ENCODE results near the gene ZNF385C. TPM values are rescaled to one million over a fixed set of nuclear protein-coding genes. Genes with fewer than 3 reads are reported as not detected.

The ZNF385C gene
- total and polyA plus RNA-seq, 2 of the 13 experiments (the other 11 are each of a cell fraction or from before 2014, with no cell fraction given): 2.3 to 6.1 TPM

DNA sequence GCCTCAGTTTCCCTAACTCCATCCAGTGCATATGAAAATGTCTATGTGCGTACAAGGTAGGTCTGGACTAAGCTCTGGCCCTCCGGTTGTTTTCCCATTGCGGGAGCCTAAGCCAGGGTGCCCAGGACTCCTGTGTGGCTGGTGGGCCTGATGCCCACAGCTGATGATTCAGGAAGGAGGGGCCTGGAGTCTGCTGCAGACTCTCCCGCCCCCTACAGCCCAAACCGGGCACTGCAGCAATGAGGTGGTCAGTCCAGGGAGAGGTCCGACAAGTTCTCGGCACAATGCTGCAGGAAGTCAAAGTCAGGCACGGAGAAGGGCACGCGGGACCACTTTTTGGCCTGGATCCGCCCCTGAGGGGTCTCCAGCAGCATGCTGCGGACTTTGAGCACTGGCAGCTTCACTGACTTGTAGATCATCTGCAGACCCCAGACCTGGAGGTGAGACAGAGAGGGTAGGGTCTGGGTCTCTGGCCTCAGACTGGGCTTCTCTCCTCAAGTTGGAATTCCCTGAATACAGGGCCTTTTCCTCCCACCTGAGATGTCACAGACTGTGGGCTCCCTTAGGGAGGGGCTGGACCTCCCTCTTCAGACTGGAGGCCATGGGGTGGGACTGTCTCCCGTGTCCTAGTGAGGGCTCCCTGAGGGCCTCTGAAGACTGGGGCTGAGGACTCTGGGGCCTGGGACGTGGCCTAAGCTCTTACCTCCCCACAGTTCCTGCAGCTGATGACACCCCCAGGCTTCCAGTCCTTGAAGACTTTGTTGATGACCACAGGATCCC is 3.4 kb upstream of the ZNF385C start (continued):
- TF ChIP-seq, protein P1, sequence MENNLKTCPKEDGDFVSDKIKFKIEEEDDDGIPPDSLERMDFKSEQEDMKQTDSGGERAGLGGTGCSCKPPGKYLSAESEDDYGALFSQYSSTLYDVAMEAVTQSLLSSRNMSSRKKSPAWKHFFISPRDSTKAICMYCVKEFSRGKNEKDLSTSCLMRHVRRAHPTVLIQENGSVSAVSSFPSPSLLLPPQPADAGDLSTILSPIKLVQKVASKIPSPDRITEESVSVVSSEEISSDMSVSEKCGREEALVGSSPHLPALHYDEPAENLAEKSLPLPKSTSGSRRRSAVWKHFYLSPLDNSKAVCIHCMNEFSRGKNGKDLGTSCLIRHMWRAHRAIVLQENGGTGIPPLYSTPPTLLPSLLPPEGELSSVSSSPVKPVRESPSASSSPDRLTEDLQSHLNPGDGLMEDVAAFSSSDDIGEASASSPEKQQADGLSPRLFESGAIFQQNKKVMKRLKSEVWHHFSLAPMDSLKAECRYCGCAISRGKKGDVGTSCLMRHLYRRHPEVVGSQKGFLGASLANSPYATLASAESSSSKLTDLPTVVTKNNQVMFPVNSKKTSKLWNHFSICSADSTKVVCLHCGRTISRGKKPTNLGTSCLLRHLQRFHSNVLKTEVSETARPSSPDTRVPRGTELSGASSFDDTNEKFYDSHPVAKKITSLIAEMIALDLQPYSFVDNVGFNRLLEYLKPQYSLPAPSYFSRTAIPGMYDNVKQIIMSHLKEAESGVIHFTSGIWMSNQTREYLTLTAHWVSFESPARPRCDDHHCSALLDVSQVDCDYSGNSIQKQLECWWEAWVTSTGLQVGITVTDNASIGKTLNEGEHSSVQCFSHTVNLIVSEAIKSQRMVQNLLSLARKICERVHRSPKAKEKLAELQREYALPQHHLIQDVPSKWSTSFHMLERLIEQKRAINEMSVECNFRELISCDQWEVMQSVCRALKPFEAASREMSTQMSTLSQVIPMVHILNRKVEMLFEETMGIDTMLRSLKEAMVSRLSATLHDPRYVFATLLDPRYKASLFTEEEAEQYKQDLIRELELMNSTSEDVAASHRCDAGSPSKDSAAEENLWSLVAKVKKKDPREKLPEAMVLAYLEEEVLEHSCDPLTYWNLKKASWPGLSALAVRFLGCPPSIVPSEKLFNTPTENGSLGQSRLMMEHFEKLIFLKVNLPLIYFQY (CRISPR knock-in tag; IDR thresholded peaks at IDR 0.05; ENCODE audit: borderline replicate concordance): no peak
- TF ChIP-seq SMAD9 (CRISPR knock-in tag; IDR thresholded peaks at IDR 0.05) (no peak), SETDB1 (CRISPR knock-in tag; IDR thresholded peaks at IDR 0.05; ENCODE audit: borderline replicate concordance) (no peak), SRSF1 (optimal IDR thresholded peaks at IDR 0.05; ENCODE audit: low read depth, low read length) (no peak), RCOR2 (CRISPR knock-in tag; IDR thresholded peaks at IDR 0.05) (0 out of 2 replicates have a peak, but pooled peaks have one; percentile 28), ZNF839 (CRISPR knock-in tag; IDR thresholded peaks at IDR 0.05; ENCODE audit: borderline replicate concordance) (no peak), GATAD2A (CRISPR knock-in tag; IDR thresholded peaks at IDR 0.05) (peak; percentile 57), PITX1 (CRISPR knock-in tag; IDR thresholded peaks at IDR 0.05) (0 out of 2 replicates have a peak, but pooled peaks have one; percentile 20), NRL (CRISPR knock-in tag; IDR thresholded peaks at IDR 0.05; ENCODE audit: borderline replicate concordance) (peak; percentile 51; the same call in 1 of the 2 replicates), MAX (IDR thresholded peaks at IDR 0.05) (peak; percentile 18; the same call in 1 of the 2 replicates), PLRG1 (conservative IDR thresholded peaks at IDR 0.05) (no peak), ZSCAN21 (CRISPR knock-in tag; IDR thresholded peaks at IDR 0.05; ENCODE audit: borderline replicate concordance) (peak; percentile 55; the same call in 1 of the 2 replicates), PRDM4 (CRISPR knock-in tag; IDR thresholded peaks at IDR 0.05; ENCODE audit: borderline replicate concordance) (no peak), NR2F1 (CRISPR knock-in tag; IDR thresholded peaks at IDR 0.05) (no peak), ZNF276 (CRISPR knock-in tag; IDR thresholded peaks at IDR 0.05; ENCODE audit: low read depth) (no peak), SMC3 (IDR thresholded peaks at IDR 0.05; ENCODE audit: low read length) (peak; percentile 66), CCDC6 (CRISPR knock-in tag; IDR thresholded peaks at IDR 0.05) (no peak), ZNF619 (CRISPR knock-in tag; IDR thresholded peaks at IDR 0.05) (no peak), SMARCC2 (IDR thresholded peaks at IDR 0.05) (no peak), NFE2 (CRISPR knock-in tag; IDR thresholded peaks at IDR 0.05) (no peak), LCORL (IDR thresholded peaks at IDR 0.05) (no peak), LCORL (CRISPR knock-in tag; IDR thresholded peaks at IDR 0.05) (0 out of 2 replicates have a peak, but pooled peaks have one; percentile 49)
